B cell (primary cell): Measurements from ENCODE around the gene INO80C. TPM values are rescaled to one million over a fixed set of nuclear protein-coding genes. Genes with fewer than 3 reads are reported as not detected.

Experiments used
- ATAC-seq: fragments of 200-7000 bp; cut with Tn5 transposase; one replicate; pipeline ENCODE4 v1.10.0; 2021; ENCODE audit warnings: low read depth, mild to moderate bottlenecking, moderate number of reproducible peaks, moderate library complexity
- CTCF ChIA-PET: fragments of 350-600 bp; sonication (Branson Sonifier 250); formaldehyde crosslinking; loops from one replicate; lab custom pipeline; 2021; ENCODE audit warnings: antibody characterized with exemption, inconsistent platforms; lab: Charles Lee
- POLR2A ChIA-PET: fragments of 350-600 bp; sonication (Branson Sonifier 250); formaldehyde crosslinking; loops from one replicate; lab custom pipeline; 2021; ENCODE audit warnings: antibody characterized with exemption; lab: Charles Lee
- DNase-seq: peaks from one replicate; pipeline ENCODE4 v3.0.0; 2013
- H2AFZ ChIP-seq: 2 replicates; pipeline ENCODE4 v1.6.1; 2012; ENCODE audit warnings: mild to moderate bottlenecking, low read depth, low read length; ENCODE audit not compliant: insufficient read depth, poor library complexity, severe bottlenecking
- H3K27ac ChIP-seq, 2 donors: 1 replicate in 1 of 2; 2 replicates in 1 of 2; pipeline ENCODE4 v1.5.1; 2012 to 2013; ENCODE audit warnings: low read length in 2 of 2, mild to moderate bottlenecking in 2 of 2, moderate library complexity in 1 of 2
- H3K27me3 ChIP-seq, 4 experiments: fragments of 200-600 bp in 1 of 4; sonication (generic) in 1 of 4; replicated peaks in 1 of 4; 1 replicate in 2 of 4; 2 replicates in 2 of 4; pipeline versions ENCODE4 v1.6.1 to v1.7.0; 2013 to 2016; ENCODE audit warnings: low read length in 3 of 4, mild to moderate bottlenecking in 2 of 4, mixed read lengths in 1 of 4, moderate library complexity in 1 of 4; ENCODE audit not compliant: insufficient read depth in 4 of 4, control insufficient read depth in 3 of 4; ENCODE audit errors: control extremely low read depth in 1 of 4
- H3K36me3 ChIP-seq, 2 experiments: replicated peaks in 1 of 2; 1 replicate in 1 of 2; 2 replicates in 1 of 2; pipeline versions ENCODE4 v1.6.1 to v1.7.1; 2013; ENCODE audit warnings: low read length in 1 of 2; ENCODE audit not compliant: insufficient read depth in 2 of 2, control insufficient read depth in 1 of 2; ENCODE audit errors: control extremely low read depth in 1 of 2, extremely low read depth in 1 of 2
- H3K4me1 ChIP-seq, 2 donors: fragments of 200-600 bp in 1 of 2; sonication (generic) in 1 of 2; 1 replicate in 1 of 2; 2 replicates in 1 of 2; pipeline versions ENCODE4 v1.5.1 to v1.6.1; 2013 to 2017; ENCODE audit warnings: low read length in 2 of 2; ENCODE audit not compliant: control insufficient read depth in 2 of 2, insufficient read depth in 2 of 2
- H3K4me2 ChIP-seq: replicated peaks from 2 replicates; pipeline ENCODE3; 2012; ENCODE audit warnings: mild to moderate bottlenecking, low read depth, low read length; ENCODE audit not compliant: poor library complexity, severe bottlenecking
- H3K4me3 ChIP-seq, 5 experiments: fragments of 200-600 bp in 1 of 5; sonication (generic) in 1 of 5; 1 replicate in 3 of 5; 2 replicates in 2 of 5; pipeline versions ENCODE4 v1.5.1 to v1.7.0; 2011 to 2016; ENCODE audit warnings: low read length in 4 of 5, mild to moderate bottlenecking in 4 of 5, low read depth in 2 of 5, control low read depth in 1 of 5, moderate library complexity in 1 of 5; ENCODE audit not compliant: insufficient read depth in 1 of 5; ENCODE audit errors: control extremely low read depth in 1 of 5, extremely low read depth in 1 of 5
- H3K79me2 ChIP-seq: fragments of 200-600 bp; sonication (generic); one replicate; pipeline ENCODE4 v1.6.0; 2016; ENCODE audit warnings: low read length; ENCODE audit not compliant: control insufficient read depth, insufficient read depth
- H3K9ac ChIP-seq: fragments of 200-600 bp; sonication (generic); 2 replicates; pipeline ENCODE4 v1.6.1; 2017; ENCODE audit warnings: mild to moderate bottlenecking, low read length, moderate library complexity
- H3K9me3 ChIP-seq, 3 donors: one replicate each; pipeline versions ENCODE4 v1.6.1 to v1.7.1; 2013; ENCODE audit warnings: low read length in 2 of 3; ENCODE audit not compliant: control insufficient read depth in 2 of 3, insufficient read depth in 1 of 3; ENCODE audit errors: control extremely low read depth in 1 of 3
- H4K20me1 ChIP-seq: 2 replicates; pipeline ENCODE4 v1.6.0; 2012; ENCODE audit warnings: mild to moderate bottlenecking, low read length; ENCODE audit not compliant: insufficient read depth, control insufficient read depth, poor library complexity, severe bottlenecking
- H3K27ac Mint-ChIP-seq: one replicate; pipeline ENCODE4 v1.8.0; 2021; ENCODE audit warnings: mixed read lengths
- H3K27me3 Mint-ChIP-seq: one replicate; pipeline ENCODE4 v1.8.0; 2021; ENCODE audit warnings: mixed read lengths
- H3K4me1 Mint-ChIP-seq: one replicate; pipeline ENCODE4 v1.8.0; 2021; ENCODE audit warnings: mixed read lengths
- H3K4me3 Mint-ChIP-seq: one replicate; pipeline ENCODE4 v1.8.0; 2021; ENCODE audit warnings: mixed read lengths
- H3K9me3 Mint-ChIP-seq: one replicate; pipeline ENCODE4 v1.8.0; 2022; ENCODE audit warnings: mixed read lengths; ENCODE audit not compliant: insufficient read depth
- CTCF ChIP-seq: fragments of 200-600 bp; IDR thresholded peaks from one replicate; pipeline ENCODE4 v1.8.0; 2022; ENCODE audit warnings: antibody characterized with exemption, mild to moderate bottlenecking
- EZH2 ChIP-seq: IDR thresholded peaks from 2 replicates; pipeline ENCODE4 v1.6.1; 2012; ENCODE audit warnings: borderline replicate concordance, low read depth, mild to moderate bottlenecking, moderate library complexity, low read length; ENCODE audit not compliant: insufficient read depth, poor library complexity, severe bottlenecking
- WGBS: methylation state at CpG from one replicate; pipeline ENCODE4 v1.1.5; 2013; ENCODE audit warnings: missing lambda C conversion rate; ENCODE audit not compliant: insufficient coverage; 5-methylcytosine and 5-hydroxymethylcytosine counted together
- intact Hi-C: fragments of 100-400 bp; cut with micrococcal nuclease; formaldehyde crosslinking; loops from one replicate; pipeline ENCODE4 v1.10.0; 2022
- polyA plus RNA-seq: library from polyadenylated mRNA; depleted of rRNA; stranded (reverse); fragments of >200 nt; gene quantifications from 2 replicates; pipeline ENCODE4 v1.2.3, GENCODE V29; 2012
- total RNA-seq, 2 donors: library from RNA; stranded (reverse); fragments of 120-200 nt in 1 of 2; gene quantifications; 1 replicate in 1 of 2; 2 replicates in 1 of 2; pipeline versions ENCODE4 v1.2.3 to v1.2.4, GENCODE V29; 2013 to 2022

INO80C gene
- total and polyA plus RNA-seq, 2 donors (not counting 1 experiment from before 2014, with no cell fraction given), result 18.2 to 37.9 TPM

GRCh38 chr18:35535297-35535696, 37.5 kb upstream of the INO80C start:
- H3K4me1 ChIP-seq, result no peaks in the 10 kb centered on the region
- CTCF ChIA-PET, result no interaction called here
- Mint-ChIP-seq H3K9me3 (peaks cover 11% of the 10 kb centered on the region), H3K4me3 (no peak overlapping the region), H3K4me1 (no peaks in the 10 kb centered on the region), H3K27me3 (peaks cover 12% of the 10 kb centered on the region), H3K27ac (no peak overlapping the region)
- H2AFZ ChIP-seq, result no peak overlapping the region
- ATAC-seq (no peak), DNase-seq (no peak)
- no peaks in the 10 kb centered on the region for H3K27me3 ChIP-seq
- 100% methylated on average over 1 of the region's 1 CpG for WGBS
- intact Hi-C loops, result no loop called here
- H3K9me3 ChIP-seq, result peaks cover 4 to 9% (median 9%) of the 10 kb centered on the region in 3 donors
- H3K9ac ChIP-seq, result no peak overlapping the region
- H3K4me2 ChIP-seq, result no peak overlapping the region
- POLR2A ChIA-PET, result no interaction called here
- H3K27ac ChIP-seq, result no peak overlapping the region
- no peaks in the 10 kb centered on the region for H3K36me3 ChIP-seq
- no peaks in the 10 kb centered on the region for H4K20me1 ChIP-seq
- H3K4me3 ChIP-seq, result no peak overlapping the region
- no peaks in the 10 kb centered on the region for H3K79me2 ChIP-seq
- TF ChIP-seq EZH2, result no peak

- Histone ChIP-seq H3K4me3 (no peak overlapping the region), H3K4me1 (no peaks in the 10 kb centered on the region), H3K9ac (no peak overlapping the region), H3K79me2 (no peaks in the 10 kb centered on the region), H3K27ac (no peak overlapping the region), H4K20me1 (no peaks in the 10 kb centered on the region), H3K36me3 (no peaks in the 10 kb centered on the region), H2AFZ (no peak overlapping the region), H3K27me3 (no peaks in the 10 kb centered on the region), H3K9me3 (peaks cover 4 to 9% (median 9%) of the 10 kb centered on the region in 3 donors), H3K4me2 (no peak overlapping the region)
- DNase-seq (no peak), ATAC-seq (no peak)
- H3K27ac Mint-ChIP-seq, result no peak overlapping the region
- H3K27me3 Mint-ChIP-seq, result peaks cover 13% of the 10 kb centered on the region
- intact Hi-C loops, result no loop called here
- CTCF ChIA-PET, result no interaction called here
- WGBS, result no CpG with 5 or more reads among the region's 2 CpGs
- POLR2A ChIA-PET, result no interaction called here
- H3K4me3 Mint-ChIP-seq, result no peak overlapping the region
- peaks cover 11% of the 10 kb centered on the region for H3K9me3 Mint-ChIP-seq
- H3K4me1 Mint-ChIP-seq, result no peaks in the 10 kb centered on the region
- TF ChIP-seq CTCF, result no peak
- TF ChIP-seq EZH2, result no peak
Measured at GRCh38 chr18:35533916-35534405, 36.2 kb upstream of the INO80C start.
